Skeletal muscle cell (primary cell): ENCODE data around the gene ITGB3.
A peak's percentile ranks its signal among the peaks of the same experiment; 100 is the strongest.

ENCODE experiments used
- DNase-seq: peaks from one replicate; pipeline ENCODE4 v3.0.0-alpha.2; 2010; ENCODE audit warnings: low read depth
- H3K4me3 ChIP-seq: 2 replicates; pipeline ENCODE4 v1.5.1; 2011; ENCODE audit warnings: low read depth, mild to moderate bottlenecking, control low read depth, low read length, moderate library complexity

The ITGB3 gene

DNA sequence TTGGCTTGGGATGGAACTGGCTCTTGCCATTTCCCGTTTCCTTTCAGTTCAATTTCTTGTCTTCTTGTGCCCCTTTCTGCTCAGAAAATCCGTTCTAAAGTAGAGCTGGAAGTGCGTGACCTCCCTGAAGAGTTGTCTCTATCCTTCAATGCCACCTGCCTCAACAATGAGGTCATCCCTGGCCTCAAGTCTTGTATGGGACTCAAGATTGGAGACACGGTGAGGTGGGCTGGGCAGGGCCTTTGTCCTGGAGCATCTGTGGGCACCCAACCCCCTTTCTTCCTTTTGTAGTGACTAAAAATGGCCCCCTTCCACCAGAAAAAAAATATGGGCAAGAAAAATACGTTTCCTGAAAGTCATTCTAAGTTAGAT lies 37.2 kb downstream of the ITGB3 start:
- H3K4me3 ChIP-seq, result no peak overlapping the region
- no peak for DNase-seq

DNA sequence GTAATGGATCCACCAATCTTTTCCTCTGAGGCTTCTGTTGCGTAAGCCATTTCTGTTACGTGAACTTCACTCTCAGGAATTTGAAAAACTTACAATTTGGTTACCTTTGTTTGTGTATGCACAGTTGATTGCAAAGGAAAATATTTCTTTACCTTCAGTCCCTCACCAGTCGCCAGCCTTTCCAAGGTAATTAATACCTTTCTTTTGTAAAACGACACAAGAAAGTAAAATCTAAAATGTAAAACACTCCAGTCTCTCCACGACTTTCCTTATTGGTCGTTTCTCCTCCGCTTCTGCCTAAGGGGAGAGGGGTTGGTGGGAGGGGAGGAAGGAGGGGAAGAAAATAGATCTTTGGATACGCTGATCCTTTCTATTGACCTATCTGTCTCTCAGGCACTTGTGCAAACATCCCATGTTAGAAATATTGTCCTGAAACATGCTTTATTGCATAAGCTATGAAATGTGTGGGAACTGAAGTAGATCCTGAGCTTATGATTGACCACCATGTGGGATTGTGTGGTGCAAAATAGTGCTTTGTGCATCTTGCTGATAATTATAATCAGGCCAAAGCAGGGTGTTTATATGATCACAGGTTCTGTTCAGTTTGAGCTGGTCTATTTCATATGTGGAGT lies 37.7 kb downstream of the ITGB3 start:
- no peak for DNase-seq
- no peak overlapping the region for H3K4me3 ChIP-seq

DNA sequence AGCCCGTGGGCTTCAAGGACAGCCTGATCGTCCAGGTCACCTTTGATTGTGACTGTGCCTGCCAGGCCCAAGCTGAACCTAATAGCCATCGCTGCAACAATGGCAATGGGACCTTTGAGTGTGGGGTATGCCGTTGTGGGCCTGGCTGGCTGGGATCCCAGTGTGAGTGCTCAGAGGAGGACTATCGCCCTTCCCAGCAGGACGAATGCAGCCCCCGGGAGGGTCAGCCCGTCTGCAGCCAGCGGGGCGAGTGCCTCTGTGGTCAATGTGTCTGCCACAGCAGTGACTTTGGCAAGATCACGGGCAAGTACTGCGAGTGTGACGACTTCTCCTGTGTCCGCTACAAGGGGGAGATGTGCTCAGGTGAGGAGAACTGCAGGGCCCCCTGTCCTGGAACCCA lies 38.6 kb downstream of the ITGB3 start:
- H3K4me3 ChIP-seq, result no peak overlapping the region
- no peak for DNase-seq

DNA sequence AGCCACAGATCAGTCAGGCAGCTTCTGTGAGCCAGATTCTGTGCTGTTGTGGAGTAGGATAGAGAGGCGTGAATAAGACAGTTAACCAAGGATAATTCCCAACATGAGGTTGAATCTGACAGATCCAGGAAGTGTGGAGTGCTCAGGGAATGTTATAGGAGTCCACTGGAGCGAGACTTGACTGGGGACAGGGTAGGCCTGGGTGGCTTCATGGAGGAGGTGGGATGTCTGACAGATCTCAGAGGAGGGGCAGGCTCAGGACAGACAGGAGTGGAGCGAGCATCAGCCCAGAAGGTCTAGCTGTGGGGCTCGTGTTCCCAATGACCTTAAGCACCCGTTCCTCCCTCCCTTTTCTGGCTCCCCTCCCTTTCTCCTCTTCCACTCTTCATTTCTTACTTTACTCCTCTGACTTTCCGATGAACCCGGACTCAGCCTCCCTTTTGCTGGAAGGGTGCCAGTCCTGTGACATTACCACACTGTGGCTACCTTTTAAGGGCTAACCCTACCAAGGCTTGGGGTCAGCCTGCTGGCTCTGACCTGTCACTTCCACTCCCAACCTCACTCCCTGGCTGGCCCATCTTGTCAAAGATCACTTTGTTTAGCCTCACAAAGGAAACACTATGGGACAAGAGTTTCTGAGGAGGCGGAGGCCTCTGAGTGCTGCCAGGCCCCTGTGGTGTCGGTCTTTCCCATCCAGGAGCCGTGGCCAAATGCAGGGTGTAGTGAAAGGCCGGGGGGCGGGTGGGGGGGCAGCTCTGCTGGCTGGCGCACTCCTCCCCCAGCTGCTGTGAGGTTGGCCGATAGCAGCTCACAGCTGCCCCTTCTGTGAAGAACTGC lies 41.6 kb downstream of the ITGB3 start:
- DNase-seq, result no peak
- H3K4me3 ChIP-seq, result no peak overlapping the region

DNA sequence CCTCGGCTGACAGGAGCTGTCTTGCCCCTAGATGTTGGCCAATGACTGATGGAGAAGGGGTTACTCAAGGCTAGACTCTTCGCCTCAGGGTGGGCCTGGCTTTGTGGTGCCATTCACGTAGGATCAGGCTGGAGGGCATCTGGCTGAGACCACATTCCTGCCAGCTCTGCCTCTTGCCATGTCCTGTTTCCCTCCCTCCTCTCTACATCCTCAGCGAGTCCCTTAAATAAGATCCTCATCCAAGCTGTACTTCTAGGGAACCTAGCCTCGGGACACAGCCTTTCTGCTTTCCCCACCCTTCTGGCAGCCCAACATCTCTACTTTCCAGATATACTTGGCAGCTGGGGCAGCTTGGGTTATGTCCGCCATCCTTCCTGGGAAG lies 42.2 kb downstream of the ITGB3 start:
- no peak for DNase-seq
- H3K4me3 ChIP-seq, result no peak overlapping the region

DNA sequence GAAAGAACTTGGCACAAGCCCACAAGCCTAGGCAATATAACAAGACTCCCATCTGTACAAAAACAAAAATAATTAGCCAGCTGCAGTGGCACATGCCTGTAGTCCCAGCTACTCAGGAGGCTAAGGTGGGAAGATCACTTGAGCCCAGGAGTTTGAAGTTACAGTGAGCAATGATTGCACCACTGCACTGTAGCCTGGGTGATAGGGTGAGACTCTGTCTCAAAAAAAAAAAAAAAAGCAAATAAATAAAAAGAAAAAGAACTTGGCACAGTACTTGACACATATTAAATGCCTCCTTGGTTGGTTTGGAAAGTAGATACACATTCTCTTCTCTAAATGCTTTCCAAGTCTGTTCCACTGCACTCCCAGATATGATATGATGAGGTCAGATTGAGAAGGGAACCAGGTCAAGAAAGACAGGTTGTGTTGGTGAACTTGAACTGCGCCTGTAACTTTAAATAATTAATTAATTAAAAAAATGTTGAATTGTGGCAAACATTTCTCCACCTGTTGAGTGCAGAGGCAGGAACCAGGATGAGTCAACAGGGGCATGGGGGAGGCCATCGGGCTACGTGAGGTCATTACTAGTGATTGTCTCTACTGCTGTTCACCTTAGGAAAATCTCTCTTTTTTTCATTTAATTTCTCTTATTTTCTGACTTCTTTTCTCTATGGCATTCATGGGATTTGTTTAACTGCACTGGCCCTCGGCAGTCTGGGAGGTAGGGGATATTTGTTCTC lies 44.2 kb downstream of the ITGB3 start:
- H3K4me3 ChIP-seq, result no peak overlapping the region
- DNase-seq, result no peak

DNA sequence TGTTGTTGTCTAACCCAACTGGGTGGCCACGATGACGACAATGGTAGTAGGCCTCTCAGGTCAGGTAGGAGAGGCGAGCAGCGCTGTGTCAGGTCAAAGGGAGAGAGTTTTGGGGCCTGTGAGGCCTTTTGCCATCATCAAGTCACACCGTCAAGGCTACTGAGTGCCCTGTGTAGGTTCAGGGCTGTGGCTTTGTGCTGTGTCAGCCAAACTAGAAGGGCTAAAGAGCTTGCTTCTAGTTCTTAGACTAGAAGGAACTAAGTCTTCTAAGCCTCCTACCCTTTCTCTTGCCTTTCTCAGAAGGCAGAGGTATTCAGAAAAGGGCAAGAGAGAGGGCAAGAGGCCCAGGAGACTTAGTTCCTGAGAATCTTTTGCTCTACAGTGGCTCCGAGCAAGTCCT lies 45.1 kb downstream of the ITGB3 start:
- DNase-seq, result no peak

DNA sequence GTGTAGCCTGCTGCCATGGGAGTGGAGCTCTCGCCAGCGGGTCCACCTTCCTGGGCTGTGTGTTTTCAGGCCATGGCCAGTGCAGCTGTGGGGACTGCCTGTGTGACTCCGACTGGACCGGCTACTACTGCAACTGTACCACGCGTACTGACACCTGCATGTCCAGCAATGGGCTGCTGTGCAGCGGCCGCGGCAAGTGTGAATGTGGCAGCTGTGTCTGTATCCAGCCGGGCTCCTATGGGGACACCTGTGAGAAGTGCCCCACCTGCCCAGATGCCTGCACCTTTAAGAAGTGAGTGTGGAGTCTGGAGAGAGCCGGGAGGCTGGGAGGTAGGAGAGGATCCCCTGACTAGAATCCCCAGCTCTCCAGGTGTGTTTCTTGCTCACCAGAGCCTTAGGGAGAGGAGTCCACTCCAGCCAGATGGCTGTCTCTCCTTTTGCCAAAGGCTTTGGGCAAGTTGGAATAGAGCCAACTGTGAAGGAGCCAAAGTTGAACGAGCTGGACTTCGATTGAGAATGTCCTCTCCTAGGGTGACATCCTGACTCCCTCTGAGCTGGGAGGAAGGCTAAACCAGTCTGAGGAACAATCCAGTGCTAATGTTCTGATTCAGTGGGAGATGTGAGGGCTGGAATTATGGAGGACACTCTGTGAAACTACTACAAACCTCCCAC lies 45.7 kb downstream of the ITGB3 start:
- H3K4me3 ChIP-seq, result no peak overlapping the region
- no peak for DNase-seq

More for the DNA sequence above, 45.1 kb downstream of the ITGB3 start:
- no peak overlapping the region for H3K4me3 ChIP-seq

DNA sequence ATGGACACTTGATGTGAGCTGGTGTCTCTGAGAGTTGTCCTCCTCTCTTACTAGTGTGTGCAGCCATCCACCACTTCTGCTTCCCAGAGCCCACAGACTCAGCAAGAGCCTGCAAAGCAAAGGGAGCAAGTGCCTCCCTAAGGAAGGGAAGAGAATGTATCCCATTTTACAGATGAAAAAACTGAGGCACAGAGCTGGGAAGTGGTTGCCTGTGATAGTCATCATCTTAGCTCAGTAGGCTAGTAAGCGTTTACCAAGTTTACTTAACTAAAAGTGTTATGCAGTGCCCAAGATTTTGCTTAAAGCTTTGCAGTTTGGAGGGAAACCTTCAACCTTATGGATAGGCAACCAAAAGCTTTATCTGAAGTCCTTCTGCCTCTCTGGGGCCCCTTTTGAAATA lies 47.1 kb downstream of the ITGB3 start:
- DNase-seq, result no peak
- H3K4me3 ChIP-seq, result no peak overlapping the region

DNA sequence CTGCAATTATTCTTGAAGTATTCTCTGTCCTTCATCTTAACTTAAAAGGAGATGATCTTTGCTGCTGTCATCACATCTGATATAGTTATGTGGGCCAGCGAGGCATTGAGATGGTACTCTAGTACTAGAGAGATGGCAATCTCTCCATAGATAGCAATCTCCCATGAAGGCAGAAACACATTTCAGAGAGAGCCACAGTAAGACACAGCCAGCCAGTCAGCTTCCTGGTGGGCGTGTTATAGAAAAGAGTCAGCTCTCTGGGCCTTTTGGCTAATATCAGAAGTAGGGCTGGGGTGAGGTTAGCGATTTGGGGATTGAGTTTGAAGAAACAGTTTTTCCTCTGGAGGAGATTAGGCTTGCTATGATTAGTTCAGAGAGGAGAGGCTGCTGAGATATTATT lies 47.5 kb downstream of the ITGB3 start:
- no peak overlapping the region for H3K4me3 ChIP-seq
- DNase-seq, result no peak

DNA sequence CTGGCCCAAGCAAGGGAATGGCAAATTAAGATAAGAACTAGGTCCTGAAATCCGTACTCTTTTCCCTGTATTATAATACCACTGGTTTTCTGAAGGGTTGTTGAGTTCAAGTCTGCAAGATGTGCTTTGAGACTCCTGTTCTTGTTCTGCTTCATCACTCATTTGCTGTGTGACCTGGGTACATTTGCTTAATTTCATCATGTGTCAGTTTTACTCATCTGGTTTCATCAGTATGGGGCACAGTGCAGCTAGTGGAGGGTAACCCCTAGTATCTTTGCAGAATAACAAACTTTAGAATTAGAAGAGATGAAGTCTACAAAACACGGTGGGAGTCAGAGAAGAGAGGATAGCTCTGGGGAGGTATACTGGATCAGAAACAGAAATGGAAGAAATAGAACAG lies 48.2 kb downstream of the ITGB3 start:
- no peak overlapping the region for H3K4me3 ChIP-seq

DNA sequence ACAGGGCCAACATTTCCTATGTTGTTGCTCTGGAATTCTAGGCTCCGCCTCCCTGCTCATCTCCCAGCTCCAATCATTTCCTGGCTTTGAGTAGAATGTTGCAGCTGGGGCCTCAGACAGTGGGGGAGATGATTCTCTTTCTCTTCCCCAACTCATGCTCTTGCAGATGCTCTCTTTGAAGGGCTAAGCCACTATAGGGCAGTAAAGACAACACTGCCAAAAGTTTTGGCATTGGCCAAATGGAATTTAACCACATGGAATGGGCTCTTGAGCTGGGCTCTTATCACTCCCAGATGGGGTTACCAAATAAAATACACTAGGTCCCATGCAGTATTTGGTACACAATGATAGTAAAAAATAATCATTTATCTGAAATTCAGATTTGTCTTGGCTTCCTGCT lies 50.6 kb downstream of the ITGB3 start:
- no peak for DNase-seq
- H3K4me3 ChIP-seq, result no peak overlapping the region

More for the DNA sequence above, 48.2 kb downstream of the ITGB3 start:
- DNase-seq, result no peak

DNA sequence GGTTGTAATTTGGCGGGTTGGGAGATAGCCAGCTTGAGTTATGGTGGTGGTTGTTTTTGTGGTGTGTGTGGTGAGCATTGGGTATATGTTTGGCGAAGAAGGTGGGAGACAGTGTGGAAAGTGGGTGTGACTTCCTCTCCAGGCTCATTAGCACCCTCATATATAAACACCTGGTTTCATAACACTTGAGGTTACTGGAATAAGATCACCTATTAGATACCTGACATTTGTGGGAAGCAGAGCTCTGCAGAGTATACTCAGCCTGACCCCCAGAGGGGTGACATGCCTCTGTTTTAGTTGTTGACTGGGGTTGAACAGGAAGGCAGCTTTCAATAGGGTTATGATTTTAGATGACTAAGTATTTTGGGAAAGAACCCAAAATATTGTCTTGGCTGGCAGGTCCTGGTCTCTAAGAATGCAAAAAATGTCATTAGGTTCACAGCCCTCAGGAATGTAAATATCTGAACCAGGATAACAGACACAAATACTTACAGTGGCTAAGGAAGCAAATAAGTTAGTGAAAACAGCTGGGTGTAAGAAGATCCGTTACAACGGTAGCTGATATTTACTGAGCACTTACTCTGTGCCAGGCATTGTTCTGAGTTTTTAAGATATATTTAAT lies 51.8 kb downstream of the ITGB3 start:
- peak; percentile 60 for DNase-seq
- H3K4me3 ChIP-seq, result no peak overlapping the region

DNA sequence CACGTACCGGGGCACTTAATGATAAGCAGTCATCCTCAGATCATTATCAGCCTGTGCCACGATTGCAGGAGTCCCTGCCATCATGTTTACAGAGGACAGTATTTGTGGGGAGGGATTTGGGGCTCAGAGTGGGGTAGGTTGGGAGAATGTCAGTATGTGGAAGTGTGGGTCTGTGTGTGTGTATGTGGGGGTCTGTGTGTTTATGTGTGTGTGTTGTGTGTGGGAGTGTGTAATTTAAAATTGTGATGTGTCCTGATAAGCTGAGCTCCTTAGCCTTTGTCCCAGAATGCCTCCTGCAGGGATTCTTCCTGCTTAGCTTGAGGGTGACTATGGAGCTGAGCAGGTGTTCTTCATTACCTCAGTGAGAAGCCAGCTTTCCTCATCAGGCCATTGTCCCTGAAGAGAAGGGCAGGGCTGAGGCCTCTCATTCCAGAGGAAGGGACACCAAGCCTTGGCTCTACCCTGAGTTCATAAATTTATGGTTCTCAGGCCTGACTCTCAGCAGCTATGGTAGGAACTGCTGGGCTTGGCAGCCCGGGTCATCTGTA lies 56.6 kb downstream of the ITGB3 start:
- no peak overlapping the region for H3K4me3 ChIP-seq
- no peak for DNase-seq

DNA sequence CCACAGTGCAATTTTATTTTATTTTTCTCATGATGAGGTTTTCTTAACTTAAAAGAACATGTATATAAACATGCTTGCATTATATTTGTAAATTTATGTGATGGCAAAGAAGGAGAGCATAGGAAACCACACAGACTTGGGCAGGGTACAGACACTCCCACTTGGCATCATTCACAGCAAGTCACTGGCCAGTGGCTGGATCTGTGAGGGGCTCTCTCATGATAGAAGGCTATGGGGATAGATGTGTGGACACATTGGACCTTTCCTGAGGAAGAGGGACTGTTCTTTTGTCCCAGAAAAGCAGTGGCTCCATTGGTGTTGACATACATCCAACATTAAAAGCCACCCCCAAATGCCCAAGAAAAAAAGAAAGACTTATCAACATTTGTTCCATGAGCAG lies 57.8 kb downstream of the ITGB3 start:
- no peak overlapping the region for H3K4me3 ChIP-seq
- no peak for DNase-seq

DNA sequence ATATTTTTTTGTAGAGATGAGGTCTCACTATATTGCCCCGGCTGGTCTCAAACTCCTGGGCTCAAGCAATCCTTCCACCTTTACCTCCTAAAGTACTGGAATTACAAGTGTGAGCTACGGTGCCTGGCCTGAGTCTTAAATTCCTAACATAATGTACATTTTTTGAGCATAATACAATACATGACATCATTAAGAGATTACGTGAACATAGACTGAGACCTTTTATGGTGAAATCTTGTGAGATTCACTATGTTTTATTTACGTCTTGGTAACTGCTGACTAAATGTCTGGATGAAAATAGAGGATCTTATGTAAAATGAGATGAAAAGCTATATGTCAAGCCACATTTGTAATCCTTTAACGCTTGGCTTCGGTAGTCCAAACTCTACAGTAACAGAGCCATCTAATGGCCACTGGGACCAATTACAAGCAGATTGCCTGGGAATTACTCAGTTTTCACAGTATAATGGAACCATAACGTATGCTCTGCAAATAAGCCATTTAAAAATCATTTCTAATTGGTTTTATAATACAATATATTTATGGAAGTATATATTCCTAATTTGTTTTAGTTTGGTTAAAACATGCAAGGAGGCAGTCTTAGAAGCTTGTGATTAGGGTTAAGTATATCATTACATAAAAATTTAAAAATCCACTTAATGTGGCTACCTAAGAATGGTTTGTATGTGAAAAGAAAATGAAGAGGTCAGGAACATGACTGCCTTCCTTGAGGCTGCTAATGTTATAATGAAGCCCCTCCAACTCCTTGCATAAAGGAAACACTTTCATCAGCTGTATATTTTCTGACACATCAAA lies 62.0 kb downstream of the ITGB3 start:
- peak; percentile 91 for DNase-seq

DNA sequence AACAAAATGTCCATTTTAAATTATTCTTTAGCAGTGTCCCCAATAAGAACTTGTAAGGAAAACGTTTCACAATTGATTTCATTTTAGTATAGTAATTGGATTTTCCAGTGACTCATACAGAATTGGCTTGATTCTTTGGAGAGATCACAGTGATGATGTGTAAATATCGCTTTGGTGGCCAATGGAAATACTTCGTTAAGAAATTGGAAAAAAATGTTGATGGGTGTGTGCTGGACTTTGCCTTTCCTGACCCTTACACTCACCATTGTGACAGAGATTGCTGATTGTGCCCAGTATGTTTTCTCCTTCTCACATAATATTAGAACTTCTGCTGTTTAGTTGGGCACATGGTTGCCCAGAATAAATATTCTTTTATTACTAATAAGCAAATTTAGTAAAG lies 62.7 kb downstream of the ITGB3 start:
- DNase-seq, result no peak
- no peak overlapping the region for H3K4me3 ChIP-seq

More for the DNA sequence above, 62.0 kb downstream of the ITGB3 start:
- no peak overlapping the region for H3K4me3 ChIP-seq

DNA sequence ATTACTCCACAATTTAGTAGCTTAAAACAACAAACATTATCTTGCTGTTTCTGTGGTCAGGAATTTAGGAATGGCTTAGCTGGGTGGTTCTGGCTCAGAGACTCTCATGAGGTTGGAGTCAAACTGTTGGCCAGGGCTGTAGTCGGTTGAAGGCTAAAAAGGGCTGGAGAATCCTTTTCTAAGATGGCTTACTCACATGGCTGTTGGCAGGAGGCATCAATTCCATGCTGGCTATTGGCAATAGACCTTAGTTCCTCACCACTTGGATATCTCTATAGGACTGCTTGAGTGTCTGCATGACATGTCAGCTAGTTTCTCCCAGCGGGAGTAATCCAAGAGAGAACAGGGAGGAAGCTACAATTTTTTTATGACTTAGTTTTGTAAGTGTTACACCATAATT lies 63.5 kb downstream of the ITGB3 start:
- no peak overlapping the region for H3K4me3 ChIP-seq
- DNase-seq, result no peak
